Fibroblast of lung (primary cell): ENCODE data around the gene PTPRM.

Source experiments
- EZH2 ChIP-seq: IDR thresholded peaks from 2 replicates; pipeline ENCODE4 v1.5.1; 2012; ENCODE audit warnings: low read length, control low read depth, mild to moderate bottlenecking; ENCODE audit errors: missing control alignments
- TF ChIP-seq, protein P1 (sequence below), 2 donors: IDR thresholded peaks in 1 of 2; conservative IDR thresholded peaks in 1 of 2; 1 replicate in 1 of 2; 2 replicates in 1 of 2; pipeline ENCODE4 v1.5.1; 2011 to 2012; ENCODE audit warnings: low read length in 2 of 2, control low read depth in 1 of 2, inconsistent platforms in 1 of 2, low read depth in 1 of 2, mild to moderate bottlenecking in 1 of 2

DNA sequence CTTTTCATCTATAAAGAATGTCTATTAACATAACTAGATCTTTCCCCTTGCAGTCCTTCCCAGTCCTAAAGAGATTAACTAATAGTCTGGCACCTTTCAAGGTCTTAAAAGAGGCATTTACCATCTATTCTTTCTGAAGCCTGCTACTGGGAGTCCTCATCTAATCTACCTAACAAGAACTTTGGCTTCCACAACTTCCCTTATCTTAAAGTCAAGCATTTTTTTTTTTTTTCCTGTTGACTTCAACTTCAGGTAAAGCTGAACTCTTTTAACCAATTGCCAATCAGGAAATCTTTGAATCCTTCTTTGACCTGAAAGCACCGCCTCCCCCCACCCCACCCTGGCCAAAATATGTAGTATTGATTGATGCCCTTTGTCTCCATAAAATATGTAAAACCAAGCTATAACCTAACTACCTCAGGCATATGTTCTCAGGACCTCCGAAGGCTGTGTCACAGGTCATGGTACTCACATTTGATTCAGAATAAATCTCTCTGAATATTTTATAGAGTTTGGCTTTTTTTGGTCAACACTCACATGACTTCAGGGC is 168.6 kb downstream of the PTPRM start:
- TF ChIP-seq, protein P1, sequence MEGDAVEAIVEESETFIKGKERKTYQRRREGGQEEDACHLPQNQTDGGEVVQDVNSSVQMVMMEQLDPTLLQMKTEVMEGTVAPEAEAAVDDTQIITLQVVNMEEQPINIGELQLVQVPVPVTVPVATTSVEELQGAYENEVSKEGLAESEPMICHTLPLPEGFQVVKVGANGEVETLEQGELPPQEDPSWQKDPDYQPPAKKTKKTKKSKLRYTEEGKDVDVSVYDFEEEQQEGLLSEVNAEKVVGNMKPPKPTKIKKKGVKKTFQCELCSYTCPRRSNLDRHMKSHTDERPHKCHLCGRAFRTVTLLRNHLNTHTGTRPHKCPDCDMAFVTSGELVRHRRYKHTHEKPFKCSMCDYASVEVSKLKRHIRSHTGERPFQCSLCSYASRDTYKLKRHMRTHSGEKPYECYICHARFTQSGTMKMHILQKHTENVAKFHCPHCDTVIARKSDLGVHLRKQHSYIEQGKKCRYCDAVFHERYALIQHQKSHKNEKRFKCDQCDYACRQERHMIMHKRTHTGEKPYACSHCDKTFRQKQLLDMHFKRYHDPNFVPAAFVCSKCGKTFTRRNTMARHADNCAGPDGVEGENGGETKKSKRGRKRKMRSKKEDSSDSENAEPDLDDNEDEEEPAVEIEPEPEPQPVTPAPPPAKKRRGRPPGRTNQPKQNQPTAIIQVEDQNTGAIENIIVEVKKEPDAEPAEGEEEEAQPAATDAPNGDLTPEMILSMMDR (conservative IDR thresholded peaks at IDR 0.05 in 1 of 2, IDR thresholded peaks at IDR 0.05 in 1 of 2; ENCODE audit: low read depth in 1 of 2, low read length in 2 of 2) = no peak
- TF ChIP-seq EZH2 = no peak
